Peyer's patch (tissue), 4 donors: Measurements from ENCODE around the gene ERC1.

ENCODE experiments used
- POLR2A ChIP-seq, 2 donors: fragments of 450-650 bp; IDR thresholded peaks; one replicate each; pipeline ENCODE4 v1.5.1; 2017; ENCODE audit warnings: antibody characterized with exemption in 2 of 2, mild to moderate bottlenecking in 2 of 2, moderate library complexity in 2 of 2
- TF ChIP-seq, protein P1 (sequence below), 6 experiments: fragments of 450-650 bp in 4 of 6; fragments of 200-600 bp in 2 of 6; sonication (generic) in 1 of 6; IDR thresholded peaks; one replicate each; pipeline ENCODE4 v1.5.1; 2017 to 2019; ENCODE audit warnings: antibody characterized with exemption in 6 of 6, mild to moderate bottlenecking in 3 of 6, moderate library complexity in 1 of 6

DNA sequence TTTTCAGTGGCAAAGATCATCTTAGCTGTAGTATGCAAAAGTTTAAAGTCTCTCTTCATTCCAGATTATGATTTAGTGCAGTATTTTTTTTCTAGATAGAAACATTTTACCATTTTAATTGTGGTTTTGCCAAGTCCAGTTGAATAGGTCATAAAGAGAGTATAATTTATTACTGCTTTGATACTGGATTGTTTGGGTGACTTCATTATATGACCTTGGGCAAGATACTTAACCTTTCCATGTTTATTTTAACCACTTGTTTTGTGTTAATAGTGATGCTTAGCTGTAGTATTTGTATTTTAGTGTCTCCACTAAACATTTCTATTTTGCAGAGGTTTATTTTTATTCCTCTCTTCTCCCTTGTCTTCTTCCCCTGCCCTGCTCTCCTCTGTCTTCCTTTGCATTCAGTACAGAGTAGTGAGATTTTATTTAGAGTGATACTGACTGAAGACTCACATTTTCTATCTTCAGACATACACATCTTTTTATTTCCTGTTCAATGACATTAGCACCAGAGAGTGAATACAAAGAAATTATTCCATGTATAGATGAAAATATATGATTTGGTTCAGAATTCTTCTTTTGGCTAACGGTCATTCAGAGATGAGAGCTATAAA is 215.2 kb downstream of the ERC1 start:
- TF ChIP-seq, protein P1, sequence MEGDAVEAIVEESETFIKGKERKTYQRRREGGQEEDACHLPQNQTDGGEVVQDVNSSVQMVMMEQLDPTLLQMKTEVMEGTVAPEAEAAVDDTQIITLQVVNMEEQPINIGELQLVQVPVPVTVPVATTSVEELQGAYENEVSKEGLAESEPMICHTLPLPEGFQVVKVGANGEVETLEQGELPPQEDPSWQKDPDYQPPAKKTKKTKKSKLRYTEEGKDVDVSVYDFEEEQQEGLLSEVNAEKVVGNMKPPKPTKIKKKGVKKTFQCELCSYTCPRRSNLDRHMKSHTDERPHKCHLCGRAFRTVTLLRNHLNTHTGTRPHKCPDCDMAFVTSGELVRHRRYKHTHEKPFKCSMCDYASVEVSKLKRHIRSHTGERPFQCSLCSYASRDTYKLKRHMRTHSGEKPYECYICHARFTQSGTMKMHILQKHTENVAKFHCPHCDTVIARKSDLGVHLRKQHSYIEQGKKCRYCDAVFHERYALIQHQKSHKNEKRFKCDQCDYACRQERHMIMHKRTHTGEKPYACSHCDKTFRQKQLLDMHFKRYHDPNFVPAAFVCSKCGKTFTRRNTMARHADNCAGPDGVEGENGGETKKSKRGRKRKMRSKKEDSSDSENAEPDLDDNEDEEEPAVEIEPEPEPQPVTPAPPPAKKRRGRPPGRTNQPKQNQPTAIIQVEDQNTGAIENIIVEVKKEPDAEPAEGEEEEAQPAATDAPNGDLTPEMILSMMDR (IDR thresholded peaks at IDR 0.05): no peak
- no peak for TF ChIP-seq POLR2A (IDR thresholded peaks at IDR 0.05)
